ENCODE results near the gene KRT85. TPM values are rescaled to one million over a fixed set of nuclear protein-coding genes. Genes with fewer than 3 reads are reported as not detected.

Gene KRT85
- total RNA-seq, 1 donor from 2014 or later, result not detected

DNA sequence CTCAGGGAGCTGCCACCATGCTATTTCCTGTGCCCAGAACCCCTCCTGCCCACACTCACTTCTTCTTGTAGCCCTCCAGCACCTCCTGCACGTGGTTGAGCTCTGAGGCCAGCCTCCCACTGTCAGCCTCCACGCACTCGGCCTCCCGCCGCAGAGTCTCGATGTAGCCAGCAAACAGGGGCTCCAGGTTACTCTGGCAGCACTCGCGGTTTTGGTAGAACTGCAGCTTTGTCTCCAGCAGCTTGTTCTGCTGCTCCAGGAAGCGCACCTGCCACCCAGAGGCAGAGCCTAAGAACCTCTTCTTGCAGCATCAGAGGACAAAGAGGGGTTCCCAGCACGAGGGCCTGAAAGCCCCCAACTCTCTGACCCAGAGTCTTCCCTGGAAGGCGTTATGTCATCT is 48.2 kb downstream of the KRT85 start:
- peaks cover 39% of the 10 kb centered on the region for H3K27me3 ChIP-seq (ENCODE audit: control insufficient read depth, insufficient read depth, low read length)
- TF ChIP-seq CTCF (IDR thresholded peaks at IDR 0.05; ENCODE audit: insufficient read depth, low read length, poor library complexity, severe bottlenecking), result peak; percentile 22

DNA sequence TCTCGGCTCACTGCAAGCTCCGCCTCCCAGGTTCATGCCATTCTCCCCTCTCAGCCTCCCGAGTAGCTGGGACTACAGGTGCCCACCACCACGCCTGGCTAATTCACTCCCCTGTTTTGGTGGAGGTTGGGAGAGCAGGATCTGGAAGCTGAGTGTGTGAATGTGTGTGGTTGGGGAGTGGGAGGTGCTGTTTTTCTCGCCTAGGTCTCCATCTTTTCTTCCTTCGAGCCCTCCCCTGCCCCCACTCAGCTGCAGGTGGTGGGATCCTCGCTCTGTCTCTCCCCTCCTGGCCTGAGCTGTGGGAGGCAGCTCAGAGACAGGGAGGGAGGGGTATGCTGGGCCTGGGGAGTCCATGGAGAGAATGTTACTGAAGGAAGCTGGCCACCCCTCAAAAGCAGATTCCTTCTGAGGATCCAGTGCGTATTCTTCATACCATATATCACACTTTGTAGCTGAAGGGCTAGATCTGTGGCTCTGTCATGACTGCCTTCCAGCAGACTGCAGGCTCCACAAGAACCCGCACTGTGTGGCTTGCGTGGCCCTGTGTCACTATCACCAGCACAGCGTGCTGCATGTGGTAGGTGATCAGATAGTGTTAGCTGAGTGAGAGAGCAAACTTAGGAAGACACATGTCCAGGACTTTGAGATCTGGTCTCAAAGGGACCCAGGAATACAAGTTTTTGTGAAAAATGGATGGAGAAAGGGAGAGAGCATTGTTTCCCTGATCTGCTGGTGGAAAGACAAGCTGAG is 48.9 kb downstream of the KRT85 start:
- no peak for TF ChIP-seq CTCF (IDR thresholded peaks at IDR 0.05; ENCODE audit: insufficient read depth, low read length, poor library complexity, severe bottlenecking)
- Histone ChIP-seq H3K4me3 (ENCODE audit: low read depth, low read length) (no peak overlapping the region), H3K27me3 (ENCODE audit: control insufficient read depth, insufficient read depth, low read length) (peaks cover 45% of the 10 kb centered on the region), H3K36me3 (ENCODE audit: control insufficient read depth, insufficient read depth, low read length) (no peaks in the 10 kb centered on the region)
- no peak for DNase-seq (ENCODE audit: low read depth)

More for the DNA sequence above, 48.2 kb downstream of the KRT85 start:
- DNase-seq (ENCODE audit: low read depth), result no peak
- Histone ChIP-seq H3K36me3 (ENCODE audit: control insufficient read depth, insufficient read depth, low read length) (no peaks in the 10 kb centered on the region), H3K4me3 (ENCODE audit: low read depth, low read length) (no peak overlapping the region)

DNA sequence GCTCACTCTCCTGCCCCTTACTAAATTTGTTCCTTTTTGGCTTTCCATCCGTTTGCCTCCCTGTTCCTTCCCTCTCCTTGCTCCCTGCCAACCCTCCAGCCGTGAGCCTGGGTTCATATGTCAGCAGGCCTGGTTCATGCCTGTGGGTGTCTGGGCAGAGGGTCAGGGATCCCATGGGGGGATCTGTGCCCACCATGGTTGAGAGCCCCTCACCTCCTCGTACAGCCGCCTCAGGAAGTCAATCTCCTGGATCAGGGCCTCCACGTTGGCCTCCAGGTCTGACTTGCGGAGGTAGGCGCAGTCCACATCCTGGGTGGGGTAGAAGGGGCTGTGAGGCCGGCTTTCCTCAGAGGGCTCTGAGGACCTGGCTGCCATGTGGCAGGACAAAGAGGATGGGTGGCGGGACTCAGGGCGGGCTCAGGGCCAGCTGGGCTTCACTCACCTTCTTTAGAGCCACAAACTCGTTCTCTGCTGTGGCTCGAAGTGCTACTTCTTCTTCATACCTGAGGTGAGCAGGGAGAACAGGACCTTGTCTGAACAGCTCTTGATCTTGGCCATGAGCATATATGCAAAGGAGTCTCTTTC is 49.7 kb downstream of the KRT85 start:
- Histone ChIP-seq H3K27me3 (ENCODE audit: control insufficient read depth, insufficient read depth, low read length) (peaks cover 43% of the 10 kb centered on the region), H3K4me3 (ENCODE audit: low read depth, low read length) (no peak overlapping the region), H3K36me3 (ENCODE audit: control insufficient read depth, insufficient read depth, low read length) (no peaks in the 10 kb centered on the region)
- DNase-seq (ENCODE audit: low read depth), result no peak
- no peak for TF ChIP-seq CTCF (IDR thresholded peaks at IDR 0.05; ENCODE audit: insufficient read depth, low read length, poor library complexity, severe bottlenecking)

- no peaks in the 10 kb centered on the region for H3K36me3 ChIP-seq (ENCODE audit: control insufficient read depth, insufficient read depth, low read length)
- H3K27me3 ChIP-seq (ENCODE audit: control insufficient read depth, insufficient read depth, low read length), result peaks cover 39% of the 10 kb centered on the region
- TF ChIP-seq CTCF (IDR thresholded peaks at IDR 0.05; ENCODE audit: insufficient read depth, low read length, poor library complexity, severe bottlenecking), result no peak
- no peak for DNase-seq (ENCODE audit: low read depth)
- H3K4me3 ChIP-seq (ENCODE audit: low read depth, low read length), result no peak overlapping the region
Measured at GRCh38 chr12:52316701-52317100, 50.6 kb downstream of the KRT85 start.

DNA sequence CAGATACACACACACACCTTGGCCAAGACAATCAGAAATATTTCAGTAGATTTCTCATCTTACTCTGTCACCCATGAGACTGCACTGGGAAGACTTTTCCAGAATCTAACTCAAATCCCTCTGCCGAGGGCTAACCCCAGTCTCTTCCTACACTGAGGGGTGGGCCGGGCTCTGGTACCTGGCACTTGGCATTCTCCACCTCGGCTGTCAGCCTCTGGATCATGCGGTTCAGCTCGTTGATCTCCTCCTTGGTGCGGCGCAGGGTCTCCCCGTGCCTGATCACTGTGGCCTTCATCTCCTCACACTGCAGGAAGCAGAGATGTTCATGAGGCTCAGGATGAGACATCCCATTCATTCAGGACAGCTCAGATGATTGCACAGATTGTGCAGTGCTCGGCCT is 51.0 kb downstream of the KRT85 start:
- DNase-seq (ENCODE audit: low read depth), result no peak
- Histone ChIP-seq H3K4me3 (ENCODE audit: low read depth, low read length) (no peak overlapping the region), H3K36me3 (ENCODE audit: control insufficient read depth, insufficient read depth, low read length) (no peaks in the 10 kb centered on the region), H3K27me3 (ENCODE audit: control insufficient read depth, insufficient read depth, low read length) (peaks cover 36% of the 10 kb centered on the region)
- TF ChIP-seq CTCF (IDR thresholded peaks at IDR 0.05; ENCODE audit: insufficient read depth, low read length, poor library complexity, severe bottlenecking), result no peak
